Stimulated activated CD8-positive, alpha-beta memory T cell treated with anti-CD3 and anti-CD28 coated beads, Interleukin-7, amount 100 ng/mL, for 1 hour (primary cell): Measurements from ENCODE around the gene ASXL1.
"Not testable (repeated sequence)": the region's sequence is repeated elsewhere in the genome, so short reads cannot be mapped to it uniquely, and the experiment has no call there.

Experiments used
- DNase-seq, 2 donors: peaks; one replicate each; pipeline ENCODE4 v3.0.0-alpha.2; 2020; ENCODE audit warnings: low read depth in 2 of 2

Gene ASXL1

DNA sequence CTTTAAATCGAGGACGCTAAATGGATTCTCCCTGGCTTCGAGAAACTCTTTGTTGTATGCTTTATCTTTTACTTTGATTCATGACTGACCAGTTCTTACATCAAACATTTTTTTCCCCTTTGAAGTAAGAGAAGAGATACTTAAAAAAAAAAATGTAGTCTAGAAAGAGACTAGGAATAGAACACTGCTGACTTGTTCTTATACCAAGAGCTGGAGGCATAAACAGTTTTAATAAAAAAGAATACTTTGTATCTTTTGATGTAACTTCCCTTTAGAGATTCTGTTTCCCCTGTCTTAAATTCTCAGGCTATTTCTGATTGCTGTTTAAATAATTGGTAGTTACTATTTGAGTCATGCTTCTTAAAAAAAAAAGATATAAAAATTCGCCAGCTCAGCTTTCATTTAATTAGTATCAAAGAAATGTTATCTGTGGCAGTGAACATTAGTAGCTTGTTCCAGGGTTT, 4.8 kb downstream of the ASXL1 start:
- DNase-seq: no peak

DNA sequence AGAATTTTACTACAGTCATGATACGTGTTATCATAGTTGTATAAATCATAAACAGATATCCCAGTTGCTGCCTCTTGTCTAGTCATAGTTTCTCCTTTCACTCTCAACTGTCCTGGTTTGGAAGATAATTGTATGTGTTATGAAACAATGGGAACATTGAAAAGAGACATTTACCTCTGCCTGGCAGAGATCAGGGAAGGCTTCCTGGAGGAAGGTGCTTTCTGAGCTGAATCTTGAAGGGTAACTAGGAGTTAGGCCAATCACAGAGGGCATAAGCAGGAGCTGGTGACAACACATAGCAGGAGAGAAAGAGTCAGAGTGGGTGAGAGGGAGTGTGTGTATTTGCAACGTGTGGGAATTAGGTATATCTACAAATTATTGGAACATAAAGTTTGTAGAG, 5.4 kb downstream of the ASXL1 start:
- DNase-seq: no peak

DNA sequence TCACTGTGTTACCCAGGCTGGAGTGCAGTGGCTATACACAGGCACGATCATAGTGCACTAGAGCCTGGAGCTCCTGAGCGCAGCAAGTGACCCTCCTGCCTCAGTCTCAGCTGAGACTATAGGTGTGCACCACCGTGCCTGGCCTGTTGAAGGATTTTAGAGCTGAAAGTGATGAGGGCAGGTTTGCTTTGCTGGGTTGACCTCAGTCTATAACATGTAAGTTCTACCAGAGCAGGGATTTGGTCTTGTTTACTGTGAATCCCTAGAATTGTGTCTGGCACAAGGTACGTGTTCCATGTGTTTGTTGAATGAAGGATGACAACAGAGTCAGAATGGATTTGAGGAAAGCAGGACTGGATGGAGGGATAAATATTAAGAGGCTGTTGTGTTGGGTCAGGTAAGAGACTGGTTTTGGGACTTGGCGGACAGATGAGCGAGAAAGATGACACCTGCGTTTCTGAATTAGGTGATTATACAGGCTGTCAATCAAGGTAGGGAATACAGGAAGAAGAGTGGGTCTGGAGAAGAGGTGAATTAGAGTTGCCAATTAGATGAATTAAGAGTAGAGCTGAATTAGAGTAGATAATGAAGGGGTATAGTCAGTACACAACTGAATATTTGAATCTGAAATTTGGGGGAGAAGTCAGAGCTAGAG, 6.5 kb downstream of the ASXL1 start:
- DNase-seq: no peak

DNA sequence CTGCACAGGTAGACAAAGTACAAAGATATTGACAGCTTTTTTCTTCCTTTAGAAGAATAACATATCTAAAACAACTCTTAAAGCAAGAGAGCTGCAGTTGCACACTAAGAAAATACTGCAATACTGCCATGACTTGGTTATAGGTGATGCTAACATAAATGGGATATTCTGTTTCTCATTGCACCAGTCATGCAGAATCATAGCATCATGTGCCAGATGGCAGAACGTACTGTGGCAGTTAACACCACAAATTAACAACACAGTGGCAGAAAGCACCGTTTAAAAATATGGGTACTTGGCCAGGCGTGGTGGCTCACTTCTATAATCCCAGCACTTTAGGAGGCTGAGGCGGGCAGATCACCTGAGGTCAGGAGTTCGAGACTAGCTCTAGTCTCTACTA, 7.4 kb downstream of the ASXL1 start:
- DNase-seq: no peak

GRCh38 chr20:32366380-32366779, 8.2 kb downstream of the ASXL1 start:
- no peak for DNase-seq

DNA sequence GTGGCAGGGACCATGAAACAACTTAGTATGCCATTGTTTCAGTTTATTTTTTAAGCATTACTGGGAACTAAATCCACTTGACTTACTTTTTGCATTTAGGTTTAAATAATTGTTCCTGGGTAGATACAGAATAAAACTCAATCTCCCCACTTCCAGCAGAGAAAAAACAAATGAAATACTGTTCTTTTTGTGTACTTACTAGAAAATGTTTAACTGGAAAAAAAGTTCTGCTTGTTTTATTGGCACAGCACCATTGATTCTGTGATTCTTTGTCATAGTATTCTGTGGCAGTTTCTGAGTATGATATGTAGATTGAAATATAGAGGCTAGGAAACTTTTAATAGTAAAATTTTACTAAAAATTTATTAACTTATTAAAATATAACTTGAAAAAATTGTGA, 10.2 kb downstream of the ASXL1 start:
- no peak for DNase-seq

DNA sequence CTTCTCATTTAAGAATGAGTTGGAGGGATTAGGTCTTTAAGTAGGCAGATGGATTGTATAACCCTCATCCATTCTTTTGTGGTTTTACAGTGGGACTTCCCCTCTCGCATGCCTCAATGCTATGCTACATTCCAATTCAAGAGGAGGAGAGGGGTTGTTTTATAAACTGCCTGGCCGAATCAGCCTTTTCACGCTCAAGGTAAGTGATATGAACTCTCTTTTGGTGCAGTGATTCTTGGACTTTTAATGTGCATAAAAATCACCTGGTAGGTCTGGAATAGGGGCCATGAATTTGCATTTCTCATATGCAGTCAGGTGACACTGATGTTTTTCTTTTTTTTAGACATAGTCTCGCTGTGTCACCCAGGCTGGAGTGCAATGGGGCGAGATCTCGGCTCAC, 10.8 kb downstream of the ASXL1 start:
- DNase-seq: no peak

GRCh38 chr20:32370897-32371296, 12.8 kb downstream of the ASXL1 start:
- no peak for DNase-seq

DNA sequence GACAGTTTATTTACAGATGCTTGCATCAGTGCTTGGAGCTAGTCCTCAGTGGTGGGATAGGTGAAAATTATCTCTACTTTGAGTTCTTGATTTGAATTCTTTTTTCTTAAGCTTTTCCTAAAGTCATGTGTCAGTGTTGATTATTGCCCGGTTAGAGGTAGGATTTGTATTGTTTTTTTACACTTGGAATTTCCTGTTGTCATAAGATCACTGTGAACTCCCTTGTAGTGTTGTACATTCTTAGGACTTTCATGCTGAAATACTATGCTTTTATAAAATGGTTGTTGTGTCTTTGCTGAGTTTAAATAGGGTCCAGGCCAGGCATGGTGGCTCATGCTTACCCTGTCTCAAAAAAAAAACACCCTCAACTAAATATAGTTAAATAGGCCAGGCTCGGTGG, 20.3 kb downstream of the ASXL1 start:
- no peak for DNase-seq

DNA sequence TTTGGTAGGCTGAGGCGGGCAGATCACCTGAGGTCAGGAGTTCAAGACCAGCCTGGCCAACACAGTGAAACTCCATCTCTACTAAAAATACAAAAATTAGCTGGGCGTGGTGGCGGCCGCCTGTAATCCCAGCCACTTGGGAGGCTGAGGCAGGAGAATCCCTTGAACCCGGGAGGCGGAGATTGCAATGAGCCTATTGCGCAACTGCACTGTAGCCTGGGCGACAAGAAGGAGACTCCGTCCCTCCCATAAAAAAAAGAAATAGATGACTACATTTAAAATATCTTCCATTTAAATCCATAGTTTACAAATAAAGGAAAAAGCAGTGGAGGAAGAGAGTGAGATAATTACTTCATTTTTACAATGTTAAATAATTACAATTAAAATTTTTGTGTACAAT, 21.9 kb downstream of the ASXL1 start:
- DNase-seq: not testable (repeated sequence)

DNA sequence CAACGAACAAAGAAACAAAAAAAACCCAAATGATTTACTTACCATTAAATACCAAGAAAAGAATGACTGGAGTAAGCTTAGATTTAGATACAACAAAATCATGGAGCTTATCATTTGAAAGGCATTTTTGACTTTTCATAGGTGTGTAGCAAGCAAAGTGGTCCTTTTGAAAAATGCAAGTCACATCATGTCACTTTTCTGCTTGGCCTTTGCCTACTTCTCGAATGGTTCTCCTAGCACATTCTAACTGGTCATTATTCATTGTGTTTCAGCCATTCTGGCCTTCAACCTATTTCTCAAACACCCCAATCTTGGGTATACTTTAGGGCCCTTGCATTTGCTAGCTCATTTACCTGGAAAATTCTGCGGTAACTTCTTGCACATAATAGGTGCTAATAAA, 22.6 kb downstream of the ASXL1 start:
- no peak for DNase-seq

DNA sequence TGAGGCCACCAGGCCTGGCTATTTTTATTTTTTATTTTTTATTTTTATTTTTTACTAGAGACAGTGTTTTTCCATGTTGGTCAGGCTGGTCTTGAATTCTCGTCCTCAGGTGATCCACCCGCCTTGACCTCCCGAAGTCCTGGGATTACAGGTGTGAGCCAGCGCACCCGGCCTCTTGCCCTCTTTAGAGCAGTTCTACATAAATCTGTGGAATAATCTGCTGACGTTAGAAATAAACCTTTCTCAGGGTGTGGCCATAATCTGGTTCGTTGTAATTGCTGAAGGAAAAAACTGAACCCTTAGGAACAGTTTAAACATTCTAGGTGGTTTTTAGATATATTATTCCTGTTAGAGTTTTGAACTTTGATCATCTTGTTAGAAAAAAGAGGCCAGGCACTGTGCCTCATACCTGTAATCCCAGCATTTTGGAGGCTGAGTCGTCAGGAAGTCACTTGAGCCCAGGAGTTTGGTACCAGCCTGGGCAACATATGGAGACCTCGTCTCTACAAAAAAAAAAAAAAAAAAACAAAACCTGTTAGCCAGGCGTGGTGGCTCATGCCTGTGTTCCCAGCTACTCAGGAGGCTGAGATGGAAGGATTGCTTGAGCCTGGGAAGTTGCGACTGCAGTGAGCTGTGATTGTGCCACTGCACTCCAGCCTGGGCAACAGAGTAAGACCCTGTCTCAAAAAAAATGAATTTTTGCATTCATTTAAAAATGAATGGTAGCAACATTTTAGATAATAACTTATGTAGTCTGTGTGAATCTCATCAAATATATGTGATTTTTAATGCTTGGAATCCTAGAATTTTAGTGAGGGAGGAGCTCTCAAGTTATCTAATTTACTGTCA, 24.2 kb downstream of the ASXL1 start:
- no peak for DNase-seq

DNA sequence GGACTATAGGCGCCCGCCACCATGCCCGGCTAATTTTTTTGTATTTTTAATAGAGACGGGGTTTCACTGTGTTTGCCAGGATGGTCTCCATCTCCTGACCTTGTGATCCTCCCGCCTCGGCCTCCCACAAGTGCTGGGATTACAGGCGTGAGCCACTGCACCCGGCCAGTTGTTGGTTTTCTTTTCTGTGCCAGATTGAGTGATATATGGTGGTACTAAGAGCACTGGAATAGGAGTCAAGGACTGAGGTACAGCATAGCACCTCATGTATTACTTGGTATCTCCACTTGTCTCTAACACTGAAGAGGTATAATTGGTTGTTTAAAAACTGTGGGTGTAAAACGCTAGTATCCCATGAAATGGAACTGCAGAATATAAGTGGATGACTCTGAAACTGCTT, 25.3 kb downstream of the ASXL1 start:
- not testable (repeated sequence) for DNase-seq

DNA sequence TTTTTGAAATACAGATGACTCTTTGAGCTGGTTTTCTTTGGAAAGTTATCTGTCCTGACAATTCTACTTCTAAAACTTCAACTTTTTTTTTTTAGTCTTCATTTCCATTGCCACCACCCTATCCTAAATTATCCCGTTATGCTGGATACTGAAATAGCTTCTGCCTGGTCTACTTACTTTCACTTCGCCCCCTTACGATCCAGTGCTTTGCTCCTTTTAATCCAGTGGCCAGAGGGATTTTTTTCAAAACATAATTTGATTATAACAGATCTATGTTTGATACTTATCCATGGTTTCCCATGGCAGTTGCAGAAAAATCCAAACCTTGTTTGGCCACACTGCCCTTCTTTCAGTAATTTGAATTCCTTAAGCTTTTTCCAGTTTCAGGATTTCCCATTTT, 27.4 kb downstream of the ASXL1 start:
- DNase-seq: no peak

DNA sequence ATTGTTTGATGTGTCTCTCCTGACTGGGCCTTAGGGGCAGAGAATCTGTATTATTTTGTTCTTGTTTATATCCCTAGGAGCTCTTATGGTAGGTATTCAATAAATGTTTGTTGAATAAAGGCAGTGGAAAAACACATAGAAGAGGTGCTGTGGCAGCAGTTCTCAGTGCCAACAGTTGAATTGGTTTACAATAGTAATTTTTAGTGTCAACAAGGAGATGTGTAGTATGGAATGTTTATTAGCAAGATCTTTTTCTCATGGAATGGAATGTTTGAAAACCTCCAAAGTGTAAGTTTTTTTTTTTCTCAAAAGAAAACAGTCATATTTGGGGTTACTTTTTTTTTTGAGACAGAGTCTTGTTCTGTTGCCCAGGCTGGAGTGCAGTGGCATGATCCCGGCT, 28.0 kb downstream of the ASXL1 start:
- no peak for DNase-seq

DNA sequence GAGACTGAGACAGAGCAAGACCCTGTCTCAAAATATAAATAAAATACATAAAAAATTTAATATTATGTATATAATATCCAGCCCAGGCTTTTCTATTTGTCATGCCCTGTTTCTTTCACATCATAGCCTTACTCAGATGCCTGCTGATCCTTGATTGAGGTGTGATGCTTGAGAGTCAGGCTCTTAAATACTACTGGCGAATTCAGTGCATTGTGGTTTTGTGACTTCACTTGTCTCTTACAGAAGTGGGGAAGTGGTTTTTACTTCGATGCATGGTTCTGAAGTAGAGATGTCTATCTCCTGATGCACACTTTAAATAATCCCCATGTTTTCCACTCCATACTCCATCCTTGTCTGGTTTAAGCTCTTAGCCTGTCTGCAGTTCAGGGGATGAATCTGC, 29.1 kb downstream of the ASXL1 start:
- no peak for DNase-seq

- DNase-seq: no peak
Observed at GRCh38 chr20:32391003-32391402, 32.9 kb downstream of the ASXL1 start.

- no peak for DNase-seq
Observed at GRCh38 chr20:32395066-32395465, 36.9 kb downstream of the ASXL1 start.

DNA sequence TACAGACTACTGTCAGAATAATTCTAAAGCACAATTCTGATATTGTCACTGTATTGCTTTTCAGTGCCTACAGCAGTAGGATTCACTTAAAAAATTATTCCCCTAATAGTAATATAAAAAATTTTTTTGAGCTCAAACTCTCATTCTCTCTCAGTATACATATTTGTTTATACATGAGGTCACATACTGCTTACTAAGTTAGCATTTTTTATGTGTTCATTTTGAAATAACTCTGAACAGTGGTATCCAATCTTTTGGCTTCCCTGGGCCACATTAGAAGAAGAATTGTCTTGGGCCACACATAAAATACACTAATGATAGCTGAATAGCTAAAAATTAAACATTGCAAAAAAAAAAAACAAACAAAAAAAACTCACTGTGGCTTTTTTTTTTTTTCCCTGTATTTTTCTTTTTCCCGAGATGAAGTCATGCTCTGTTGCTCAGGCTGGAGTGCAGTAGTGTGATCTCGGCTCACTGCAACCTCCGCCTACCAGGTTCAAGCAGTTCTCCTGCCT, 38.6 kb downstream of the ASXL1 start:
- DNase-seq: no peak

DNA sequence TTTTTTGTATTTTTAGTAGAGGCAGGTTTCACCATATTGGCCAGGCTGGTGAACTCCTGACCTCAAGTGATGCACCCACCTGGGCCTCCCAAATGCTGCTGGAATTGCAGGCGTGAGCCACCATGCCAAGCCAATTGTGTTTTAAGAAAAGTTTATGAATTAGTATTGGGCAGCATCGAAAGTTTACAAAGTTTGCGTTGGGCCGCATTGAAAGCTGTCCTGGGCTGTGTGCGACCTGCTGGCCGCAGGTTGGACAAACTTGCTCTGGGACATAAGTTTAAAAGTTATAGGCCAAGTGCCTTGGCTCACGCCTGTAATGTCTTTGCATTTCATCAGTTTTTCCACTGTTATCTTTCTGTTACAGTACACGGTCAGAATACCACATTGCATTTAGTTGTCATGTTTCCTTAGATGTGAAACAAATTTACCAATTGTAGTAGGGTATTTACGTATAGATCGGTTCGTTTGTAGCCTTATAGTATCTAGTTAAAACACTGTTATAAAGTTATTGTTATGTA, 39.5 kb downstream of the ASXL1 start:
- no peak for DNase-seq

GRCh38 chr20:32400476-32400875, 42.3 kb downstream of the ASXL1 start:
- DNase-seq: no peak

- DNase-seq: no peak
Observed at GRCh38 chr20:32404017-32404416, 45.9 kb downstream of the ASXL1 start.

- DNase-seq: no peak
Observed at GRCh38 chr20:32406701-32407100, 48.6 kb downstream of the ASXL1 start.
